WTC11 (cell line): Measurements from ENCODE around the gene PTH1R. TPM values are rescaled to one million over a fixed set of nuclear protein-coding genes. Genes with fewer than 3 reads are reported as not detected.

Source experiments
- ARID4B ChIP-seq: sonication (generic); formaldehyde crosslinking; IDR thresholded peaks from 2 replicates; pipeline ENCODE4 v1.8.0; 2023; ENCODE audit warnings: missing genetic modification reagents, mild to moderate bottlenecking, borderline replicate concordance
- ATF6 ChIP-seq: sonication (generic); formaldehyde crosslinking; IDR thresholded peaks from 2 replicates; pipeline ENCODE4 v1.8.1; 2023; ENCODE audit warnings: mild to moderate bottlenecking, missing genetic modification reagents
- CDX4 ChIP-seq: fragments of 250-450 bp; sonication (Bioruptor Pico); IDR thresholded peaks from 2 replicates; pipeline ENCODE4 v1.9.0; 2021; ENCODE audit warnings: moderate library complexity, mild to moderate bottlenecking, inconsistent platforms, borderline replicate concordance
- HMGXB4 ChIP-seq: sonication (generic); formaldehyde crosslinking; IDR thresholded peaks from 2 replicates; pipeline ENCODE4 v1.8.1; 2023; ENCODE audit warnings: mild to moderate bottlenecking, moderate library complexity, missing genetic modification reagents
- JUN ChIP-seq: sonication (generic); formaldehyde crosslinking; IDR thresholded peaks from 2 replicates; pipeline ENCODE4 v1.8.0; 2023; ENCODE audit warnings: mild to moderate bottlenecking, missing genetic modification reagents
- PRDM15 ChIP-seq: sonication (generic); formaldehyde crosslinking; IDR thresholded peaks from 2 replicates; pipeline ENCODE4 v1.8.0; 2022; ENCODE audit warnings: missing genetic modification reagents
- SOX15 ChIP-seq: fragments of 250-450 bp; sonication (Bioruptor Pico); IDR thresholded peaks from 2 replicates; pipeline ENCODE4 v1.9.0; 2021; ENCODE audit warnings: mild to moderate bottlenecking
- TEAD1 ChIP-seq: sonication (generic); formaldehyde crosslinking; IDR thresholded peaks from 2 replicates; pipeline ENCODE4 v1.8.0; 2022; ENCODE audit warnings: mild to moderate bottlenecking, missing genetic modification reagents
- ZNF317 ChIP-seq: sonication (generic); formaldehyde crosslinking; IDR thresholded peaks from 2 replicates; pipeline ENCODE4 v1.8.1; 2023; ENCODE audit warnings: low read depth, mild to moderate bottlenecking, moderate library complexity, missing genetic modification reagents, borderline replicate concordance
- ZNF532 ChIP-seq: fragments of 250-450 bp; sonication (Bioruptor Pico); IDR thresholded peaks from 2 replicates; pipeline ENCODE4 v1.9.0; 2021; ENCODE audit warnings: mild to moderate bottlenecking, borderline replicate concordance
- total RNA-seq: library from RNA; stranded (reverse); gene quantifications from 3 replicates; pipeline ENCODE4 v1.2.3, GENCODE V29; 2021

Gene PTH1R
- total RNA-seq, 1 experiment from 2014 or later: 12.0 TPM

- TF ChIP-seq ZNF532 (CRISPR knock-in tag) (no peak), ATF6 (CRISPR knock-in tag) (no peak), TEAD1 (CRISPR knock-in tag) (no peak), HMGXB4 (CRISPR knock-in tag) (no peak), ARID4B (CRISPR knock-in tag) (no peak), JUN (CRISPR knock-in tag) (no peak), ZNF317 (CRISPR knock-in tag) (no peak), CDX4 (no peak), PRDM15 (CRISPR knock-in tag) (no peak), SOX15 (CRISPR knock-in tag) (no peak)
Observed at GRCh38 chr3:46906471-46907058, 29.0 kb downstream of the PTH1R start (continued).
